K562 (cell line): ENCODE results near the gene GGA3. TPM values are rescaled to one million over a fixed set of nuclear protein-coding genes. Genes with fewer than 3 reads are reported as not detected.

Source experiments
- DPF2 ChIP-seq: fragments of 450-650 bp; IDR thresholded peaks from 2 replicates; pipeline ENCODE4 v1.6.1; 2016
- FOXP1 ChIP-seq: sonication (generic); formaldehyde crosslinking; IDR thresholded peaks from 2 replicates; pipeline ENCODE4 v1.8.0; 2022; ENCODE audit warnings: mild to moderate bottlenecking, missing genetic modification reagents
- HMGXB4 ChIP-seq: sonication (generic); formaldehyde crosslinking; IDR thresholded peaks from 2 replicates; pipeline ENCODE4 v1.8.1; 2023; ENCODE audit warnings: mild to moderate bottlenecking, missing genetic modification reagents
- ID3 ChIP-seq, 2 experiments: fragments of 250-450 bp in 1 of 2; fragments of 450-650 bp in 1 of 2; sonication (Bioruptor Pico) in 1 of 2; IDR thresholded peaks; 2 replicates each; pipeline versions ENCODE4 v1.6.1 to v1.8.0; 2016 to 2021; ENCODE audit warnings: mild to moderate bottlenecking in 2 of 2, moderate library complexity in 2 of 2, missing compliant biosample characterization in 1 of 2, missing genetic modification characterization in 1 of 2
- NFYB ChIP-seq: IDR thresholded peaks from 2 replicates; pipeline ENCODE4 v1.6.1; 2011; ENCODE audit warnings: mild to moderate bottlenecking, moderate library complexity; ENCODE audit not compliant: insufficient read length; ENCODE audit errors: extremely low read depth
- PURB ChIP-seq: sonication (generic); formaldehyde crosslinking; IDR thresholded peaks from 2 replicates; pipeline ENCODE4 v1.9.0; 2021; ENCODE audit warnings: low read depth, mild to moderate bottlenecking, missing genetic modification reagents
- SMAD4 ChIP-seq: fragments of 250-450 bp; sonication (Bioruptor Pico); conservative IDR thresholded peaks from 2 replicates; pipeline ENCODE4 v1.8.0; 2021; ENCODE audit warnings: inconsistent platforms, mild to moderate bottlenecking, moderate library complexity
- ZC3H4 ChIP-seq: sonication (generic); formaldehyde crosslinking; IDR thresholded peaks from 2 replicates; pipeline ENCODE4 v1.9.0; 2021; ENCODE audit warnings: missing genetic modification reagents, borderline replicate concordance
- ZNF12 ChIP-seq: sonication (generic); formaldehyde crosslinking; IDR thresholded peaks from 2 replicates; pipeline ENCODE4 v1.4.0; 2020; ENCODE audit warnings: mild to moderate bottlenecking, missing genetic modification reagents
- polyA plus RNA-seq, 8 experiments: library from polyadenylated mRNA; depleted of rRNA in 4 of 8; stranded (reverse) in 5 of 8; unstranded in 3 of 8; fragments of >200 nt; fragmentation: Nextera tagmentation in 2 of 8; fragmentation: Illumina TruSeq in 1 of 8; extraction: Ambion mirVana in 2 of 8; extraction: Trizol in 1 of 8; gene quantifications; 2 replicates each; pipeline versions ENCODE4 v1.2.1 to v1.2.3, GENCODE V29; 2011 to 2014; ENCODE audit warnings: inconsistent platforms in 1 of 8, missing spikeins in 1 of 8
- total RNA-seq, 7 experiments: library from RNA; depleted of rRNA in 6 of 7; stranded (reverse); fragments of >200 nt in 6 of 7; fragmentation: Illumina TruSeq in 2 of 7; extraction: Trizol in 2 of 7; gene quantifications; 2 replicates each; pipeline versions ENCODE4 v1.2.1 to v1.2.3, GENCODE V29; 2011 to 2021; ENCODE audit warnings: low replicate concordance in 1 of 7

Gene GGA3
- total and polyA plus RNA-seq, 9 of the 15 experiments (the other 6 are each of a cell fraction or from before 2014, with no cell fraction given) = 5.7 to 64.9 (median 25.4) TPM

- TF ChIP-seq DPF2 (no peak), ZC3H4 (CRISPR knock-in tag) (peak; percentile 81; the same call in 1 of the 2 replicates), HMGXB4 (CRISPR knock-in tag) (0 out of 2 replicates have a peak, but pooled peaks have one; percentile 47), ZNF12 (CRISPR knock-in tag) (0 out of 2 replicates have a peak, but pooled peaks have one; percentile 11), NFYB (no peak), FOXP1 (0 out of 2 replicates have a peak, but pooled peaks have one; percentile 20), PURB (CRISPR knock-in tag) (no peak), SMAD4 (0 out of 2 replicates have a peak, but pooled peaks have one; percentile 30), ID3 (CRISPR knock-in tag; IDR thresholded peaks at IDR 0.05) (no peak), ID3 (tag; IDR thresholded peaks at IDR 0.05) (peak; percentile 55; the same call in 1 of the 2 replicates)
These were observed 27.3 kb upstream of the GGA3 start (continued) for GRCh38 chr17:75288770-75289114.
